Caki2 (cell line): Measurements from ENCODE around the gene GCNT4. TPM values are rescaled to one million over a fixed set of nuclear protein-coding genes. Genes with fewer than 3 reads are reported as not detected.
A peak's percentile ranks its signal among the peaks of the same experiment; 100 is the strongest.
"Not testable (repeated sequence)": the region's sequence is repeated elsewhere in the genome, so short reads cannot be mapped to it uniquely, and the experiment has no call there.

Source experiments
- DNase-seq: peaks from one replicate; pipeline ENCODE4 v3.0.0-alpha.2; 2015; ENCODE audit warnings: low read depth
- in situ Hi-C: cut with HindIII; loops from 2 replicates; pipeline ENCODE4 v1.10.0; 2016; ENCODE audit warnings: low sequenced_read_pairs, low pct_unique_long_range_greater_than_20kb, mixed read lengths
- total RNA-seq: library from RNA; depleted of rRNA; stranded (reverse); fragments of >200 nt; shearing (Covaris generic); gene quantifications from 2 replicates; pipeline ENCODE4 v1.2.3, GENCODE V29; 2014; ENCODE audit warnings: low replicate concordance; rRNA removed

GCNT4 gene, protein sequence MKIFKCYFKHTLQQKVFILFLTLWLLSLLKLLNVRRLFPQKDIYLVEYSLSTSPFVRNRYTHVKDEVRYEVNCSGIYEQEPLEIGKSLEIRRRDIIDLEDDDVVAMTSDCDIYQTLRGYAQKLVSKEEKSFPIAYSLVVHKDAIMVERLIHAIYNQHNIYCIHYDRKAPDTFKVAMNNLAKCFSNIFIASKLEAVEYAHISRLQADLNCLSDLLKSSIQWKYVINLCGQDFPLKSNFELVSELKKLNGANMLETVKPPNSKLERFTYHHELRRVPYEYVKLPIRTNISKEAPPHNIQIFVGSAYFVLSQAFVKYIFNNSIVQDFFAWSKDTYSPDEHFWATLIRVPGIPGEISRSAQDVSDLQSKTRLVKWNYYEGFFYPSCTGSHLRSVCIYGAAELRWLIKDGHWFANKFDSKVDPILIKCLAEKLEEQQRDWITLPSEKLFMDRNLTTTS
- total RNA-seq = 0.41 and 1.3 TPM in 2 replicates

DNA sequence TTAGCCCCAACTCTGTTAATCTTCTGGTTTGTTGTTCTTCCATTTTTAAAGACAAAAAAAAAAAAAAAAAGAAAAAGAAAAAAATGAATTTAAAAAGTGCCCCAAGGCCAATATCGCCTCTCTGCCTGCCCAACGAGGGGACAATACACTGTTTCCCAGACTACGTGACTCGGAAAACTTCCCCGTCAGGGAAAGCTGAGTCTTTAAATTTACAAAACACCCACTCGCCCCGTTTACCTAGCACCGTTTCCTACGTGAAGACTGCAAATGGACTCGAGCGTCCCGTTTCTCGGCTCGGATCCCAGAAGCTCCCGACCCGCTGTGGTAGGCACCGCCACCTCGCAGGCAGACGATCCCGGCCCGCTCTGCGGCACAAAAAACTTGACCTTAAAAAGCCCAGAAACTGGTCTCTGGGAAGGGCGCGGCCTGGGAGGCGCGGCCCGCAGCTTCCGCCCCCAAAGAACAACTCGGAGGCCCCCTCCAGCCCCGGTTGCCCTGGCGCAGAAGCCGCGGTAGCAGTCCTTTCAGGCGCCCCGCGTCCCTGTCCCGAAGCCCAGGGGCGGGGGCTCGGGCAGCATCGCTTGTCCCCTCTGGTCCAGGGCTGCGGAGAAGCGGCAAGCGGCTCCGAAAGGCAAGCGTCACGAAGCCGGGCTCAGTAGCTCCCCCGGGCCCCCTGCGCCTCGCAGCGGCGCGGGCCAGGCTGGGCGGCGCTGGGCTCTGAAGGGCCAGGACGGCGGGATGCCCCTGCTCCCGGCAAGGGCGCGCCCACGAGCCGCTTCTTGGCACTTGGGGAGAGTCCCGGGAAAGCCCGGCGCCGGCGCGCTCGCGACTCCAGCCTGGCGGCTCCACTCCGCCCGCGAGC lies at the start of gene GCNT4:
GCNT4 (minus strand) TSS at position 367 of the 862 bp plus-strand sequence. CDS start 22,521 bp downstream, outside the sequence.
- in situ Hi-C loops = no loop called here
- DNase-seq = peak; percentile 61

DNA sequence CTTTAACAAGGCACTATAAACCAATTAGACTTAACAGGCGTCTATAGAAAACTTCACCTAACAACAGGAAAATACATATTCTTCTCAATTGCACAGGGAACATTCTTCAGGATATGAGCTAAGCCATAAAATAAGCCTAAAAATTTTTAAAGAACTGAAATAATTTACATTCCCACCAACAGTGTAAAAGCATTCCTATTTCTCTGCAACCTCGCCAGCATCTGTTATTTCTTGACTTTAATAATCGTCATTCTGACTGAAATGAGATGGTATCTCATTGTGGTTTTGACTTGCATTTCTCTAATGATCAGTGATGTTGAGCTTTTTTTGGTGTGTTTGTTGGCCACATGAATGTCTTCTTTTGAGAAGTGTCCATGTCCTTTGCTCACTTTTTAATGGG lies 43.6 kb upstream of the GCNT4 start:
- DNase-seq, in situ Hi-C loops: not testable (repeated sequence)

DNA sequence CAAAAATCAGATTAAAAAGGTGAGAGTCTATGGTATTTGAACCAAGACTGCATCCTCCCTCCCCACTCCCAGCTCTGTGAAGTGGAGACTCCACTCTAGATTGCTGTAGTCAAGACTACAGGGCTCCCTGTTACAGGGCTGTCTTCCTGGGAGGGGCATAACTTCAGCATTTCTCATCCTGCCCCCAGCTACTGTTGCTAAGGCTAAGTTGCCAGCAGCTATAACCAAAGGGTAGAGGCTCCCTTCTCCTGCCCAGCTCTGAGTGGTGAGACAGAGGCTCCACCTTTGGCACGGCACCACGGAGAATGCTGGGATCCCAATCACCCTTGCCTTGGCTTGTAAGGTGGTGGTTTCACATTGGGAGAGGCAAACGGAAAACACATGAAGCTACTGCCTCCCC lies 39.2 kb upstream of the GCNT4 start:
- no peak for DNase-seq
- in situ Hi-C loops = no loop called here

DNA sequence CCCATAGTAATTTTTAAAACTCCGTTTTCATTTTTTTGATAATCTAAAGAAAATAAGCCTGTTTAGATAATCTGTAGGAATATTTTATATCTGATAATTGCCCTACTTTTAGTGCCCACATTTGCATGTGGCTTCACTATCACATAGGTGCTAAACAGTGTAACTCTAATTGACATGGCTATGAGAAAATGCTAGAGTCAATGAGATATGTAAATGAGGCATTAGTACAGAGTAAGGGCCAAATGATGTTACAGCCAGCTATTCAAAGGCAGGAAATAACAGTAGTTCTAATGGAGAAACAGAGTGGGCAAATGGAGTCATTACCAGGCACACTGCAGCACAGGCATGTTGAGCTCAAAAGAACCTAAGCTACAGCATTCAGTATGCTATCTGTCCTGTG lies 37.3 kb upstream of the GCNT4 start:
- in situ Hi-C loops = no loop called here
- DNase-seq = no peak

DNA sequence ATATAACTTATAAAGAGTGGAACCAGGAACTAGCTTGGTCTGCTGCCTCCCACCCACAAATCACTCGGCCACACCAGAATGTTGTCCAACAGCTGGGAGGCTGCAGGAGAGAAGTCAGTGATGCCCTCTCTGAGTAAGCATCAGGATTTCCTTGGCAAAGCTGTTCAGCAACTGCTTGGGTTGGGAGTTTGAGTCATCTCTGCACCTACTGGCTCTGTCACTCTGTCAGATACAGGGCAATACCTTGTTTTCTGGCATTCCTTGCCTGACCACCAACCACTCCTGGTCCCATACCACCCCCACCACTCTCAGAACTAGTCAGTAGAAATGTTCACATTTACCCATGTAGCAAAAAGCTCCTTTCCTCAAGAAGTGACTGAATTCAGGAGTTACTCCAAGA lies 36.8 kb upstream of the GCNT4 start:
- in situ Hi-C loops = no loop called here
- DNase-seq = no peak

DNA sequence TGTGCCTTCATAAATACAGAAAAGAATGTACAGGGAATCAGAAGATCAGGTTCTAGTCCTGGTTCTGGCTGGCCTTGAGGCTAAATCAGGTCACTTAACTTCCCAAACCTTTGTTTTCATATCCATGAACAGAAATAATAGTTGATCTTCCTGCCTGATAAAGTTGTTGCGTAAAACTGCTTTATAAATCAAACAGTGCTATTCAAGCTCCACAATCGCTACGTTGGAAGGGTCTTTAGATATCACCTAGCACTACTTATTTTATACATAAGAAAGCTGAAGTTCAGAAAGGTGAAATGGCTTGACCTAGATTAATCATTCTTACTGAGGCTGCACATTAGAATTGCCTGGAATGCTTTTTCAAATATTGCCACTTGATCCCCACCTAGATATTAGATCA lies 36.3 kb upstream of the GCNT4 start:
- in situ Hi-C loops = no loop called here

DNA sequence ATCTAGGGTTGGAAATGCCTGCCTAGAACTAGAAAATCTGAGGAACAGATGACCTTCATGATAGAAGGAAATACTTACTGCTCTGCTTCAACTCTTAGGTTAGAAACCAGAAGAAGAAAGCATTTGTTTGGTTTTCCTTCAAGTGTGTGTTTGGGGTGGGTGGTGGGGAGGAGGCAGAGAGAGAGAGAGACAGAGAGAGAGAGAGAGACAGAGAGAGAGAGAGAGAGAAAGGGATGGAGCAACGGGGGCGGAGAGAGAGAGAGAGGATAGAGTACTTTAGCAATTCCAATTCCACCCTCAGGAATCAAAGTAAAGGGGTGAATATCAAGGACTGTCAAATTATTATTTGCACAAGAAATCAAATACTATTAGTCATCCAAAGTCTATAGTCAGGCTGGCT lies 29.2 kb upstream of the GCNT4 start:
- in situ Hi-C loops = no loop called here

More for the DNA sequence above, 36.3 kb upstream of the GCNT4 start:
- no peak for DNase-seq

DNA sequence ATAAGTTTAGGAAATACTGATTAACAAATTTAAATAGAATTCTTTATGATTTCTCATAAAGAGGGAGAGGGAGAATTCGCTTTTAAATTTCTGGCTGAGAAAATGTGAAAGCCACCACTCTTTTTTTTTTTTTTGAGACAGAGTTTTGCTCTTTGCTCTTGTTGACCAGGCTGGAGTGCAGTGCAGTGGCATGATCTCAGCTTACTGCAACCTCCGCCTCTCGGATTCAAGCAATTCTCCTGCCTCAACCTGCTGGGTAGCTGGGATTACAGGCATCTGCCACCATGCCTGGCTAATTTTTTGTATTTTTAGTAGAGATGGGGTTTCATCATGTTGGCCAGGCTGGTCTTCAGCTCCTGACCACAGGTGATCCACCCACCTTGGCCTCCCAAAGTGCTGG lies 27.0 kb upstream of the GCNT4 start:
- DNase-seq, in situ Hi-C loops: not testable (repeated sequence)

More for the DNA sequence above, 29.2 kb upstream of the GCNT4 start:
- no peak for DNase-seq

DNA sequence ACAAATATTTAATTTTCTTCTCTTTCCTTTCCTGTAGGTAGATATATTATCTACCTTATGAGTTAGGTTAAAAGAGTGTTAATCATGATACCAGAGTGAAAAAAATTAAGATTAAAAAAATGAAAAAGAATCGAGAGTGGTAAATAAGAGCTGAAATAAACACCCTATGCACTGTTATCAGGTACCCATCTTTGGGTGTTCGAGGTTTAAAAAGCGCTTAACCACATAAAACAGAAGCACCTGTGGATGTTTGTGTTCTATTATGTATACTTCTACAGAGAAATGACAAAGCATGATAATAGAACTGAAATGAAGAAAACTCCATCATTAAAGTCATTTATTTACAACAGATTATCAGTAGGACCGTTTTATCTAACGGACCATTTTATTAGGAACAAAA lies 25.7 kb upstream of the GCNT4 start:
- in situ Hi-C loops = no loop called here

DNA sequence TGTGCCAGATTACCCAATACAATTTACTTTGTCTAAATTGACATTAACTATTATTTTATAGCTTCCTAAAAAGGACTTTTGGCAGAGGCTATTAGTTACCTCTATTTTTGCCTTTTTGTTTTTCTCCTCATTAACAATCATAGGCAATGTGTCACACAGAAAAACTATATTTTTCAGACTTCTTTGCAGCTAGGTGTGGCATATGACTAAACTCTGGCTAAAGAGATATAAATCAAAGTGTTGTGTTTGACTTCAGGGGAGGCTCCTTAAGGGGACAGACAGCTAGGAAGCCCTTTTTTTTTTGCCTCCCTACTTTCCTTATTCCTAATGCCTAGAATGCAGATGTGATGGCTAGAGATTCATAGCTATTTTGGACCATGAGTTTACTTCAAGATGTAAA lies 19.7 kb upstream of the GCNT4 start:
- no peak for DNase-seq
- in situ Hi-C loops = no loop called here

More for the DNA sequence above, 25.7 kb upstream of the GCNT4 start:
- no peak for DNase-seq

DNA sequence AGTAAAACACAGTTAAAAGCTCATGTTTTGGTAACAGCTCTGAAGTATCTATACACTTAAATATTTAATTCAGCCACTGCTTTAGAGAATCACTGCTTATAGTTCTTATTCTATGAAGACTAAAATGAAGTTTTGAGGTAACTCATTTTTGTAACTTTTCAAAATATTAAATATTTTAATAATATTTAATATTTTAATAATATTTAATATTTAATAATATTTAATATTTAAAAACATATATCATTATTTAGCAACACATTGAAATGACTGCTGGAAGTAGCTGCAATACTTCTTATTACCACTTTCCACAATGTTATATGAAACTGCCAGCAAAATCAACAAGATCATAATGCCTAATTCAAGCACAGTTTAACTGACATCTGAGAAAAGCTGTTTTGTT lies 18.7 kb upstream of the GCNT4 start:
- in situ Hi-C loops = no loop called here
- DNase-seq = no peak

DNA sequence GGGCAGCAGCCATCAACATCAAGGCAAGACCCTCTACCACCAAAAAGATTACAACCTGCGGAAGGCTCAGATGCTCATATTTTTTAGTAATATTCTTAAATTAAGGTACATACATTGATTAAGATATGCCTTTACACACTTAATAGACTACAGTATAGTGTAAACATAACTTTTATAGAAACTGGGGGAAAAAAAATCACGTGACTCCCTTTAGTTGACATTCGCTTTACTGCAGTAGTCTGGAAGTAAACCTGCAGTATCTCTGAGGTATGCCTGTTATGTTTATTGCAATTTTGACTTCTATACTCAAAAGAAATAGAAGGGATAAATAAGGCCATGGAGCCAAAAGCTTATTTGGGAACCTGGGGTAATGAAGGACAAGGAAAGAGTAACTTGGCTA lies 15.1 kb upstream of the GCNT4 start:
- no peak for DNase-seq
- in situ Hi-C loops = no loop called here

DNA sequence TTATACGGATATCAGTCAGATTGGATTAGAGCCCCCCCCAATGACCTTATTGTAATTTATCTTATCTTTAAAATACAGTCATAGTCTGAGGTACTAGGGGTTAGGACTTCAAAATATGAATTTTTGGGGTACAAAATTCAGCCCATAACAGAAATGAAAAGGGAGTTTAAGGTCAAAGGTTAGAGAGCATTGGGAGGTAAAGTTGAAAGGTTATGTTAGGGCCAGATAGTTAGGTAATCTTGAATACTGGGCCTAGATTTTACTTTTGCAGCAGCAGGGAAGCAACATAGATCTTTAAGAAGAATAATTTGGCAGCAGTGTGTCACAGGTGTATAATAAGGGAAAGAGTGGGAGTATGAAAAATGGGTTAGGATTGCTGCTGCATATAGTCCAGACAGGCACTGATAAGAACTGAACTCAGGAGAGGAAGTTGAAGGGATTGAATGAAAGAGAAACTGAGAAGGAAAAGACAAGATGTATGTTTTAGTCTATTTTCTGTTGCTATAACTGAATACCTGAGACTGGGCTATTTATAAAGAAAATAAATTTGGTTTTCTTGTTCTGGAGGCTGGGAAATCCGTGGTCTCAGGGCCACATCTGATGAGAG lies 10.7 kb upstream of the GCNT4 start:
- DNase-seq = no peak
- in situ Hi-C loops = no loop called here

DNA sequence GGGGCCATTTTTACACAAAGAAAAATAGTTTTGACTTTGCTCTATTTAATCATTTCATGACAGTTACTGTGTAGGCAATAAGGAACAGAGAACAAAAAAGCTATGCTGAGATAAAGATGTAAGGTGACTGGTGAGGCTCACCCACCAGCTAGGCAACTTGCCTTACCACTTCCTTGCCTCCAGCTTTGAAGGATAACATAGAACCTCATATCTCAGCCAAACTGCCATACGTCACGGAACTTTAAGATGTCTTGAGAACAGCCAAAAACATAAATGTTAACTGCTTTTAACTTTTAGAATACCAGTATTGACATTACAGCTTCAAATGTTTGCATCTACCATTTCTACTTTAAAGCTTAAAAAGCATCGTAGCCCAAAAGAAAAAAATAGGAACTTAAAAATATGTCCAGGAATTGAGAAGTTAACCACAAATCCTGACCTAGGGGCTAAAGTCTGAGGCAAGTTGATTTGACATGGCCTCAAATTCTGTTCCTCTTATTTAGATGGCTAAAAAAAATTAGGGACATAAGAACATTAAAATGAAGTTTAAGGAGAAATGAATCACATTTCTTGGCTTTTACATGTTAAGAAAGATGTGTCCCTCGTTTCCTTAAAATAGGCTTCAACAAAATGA lies 7.7 kb upstream of the GCNT4 start:
- in situ Hi-C loops = no loop called here
- DNase-seq = no peak

DNA sequence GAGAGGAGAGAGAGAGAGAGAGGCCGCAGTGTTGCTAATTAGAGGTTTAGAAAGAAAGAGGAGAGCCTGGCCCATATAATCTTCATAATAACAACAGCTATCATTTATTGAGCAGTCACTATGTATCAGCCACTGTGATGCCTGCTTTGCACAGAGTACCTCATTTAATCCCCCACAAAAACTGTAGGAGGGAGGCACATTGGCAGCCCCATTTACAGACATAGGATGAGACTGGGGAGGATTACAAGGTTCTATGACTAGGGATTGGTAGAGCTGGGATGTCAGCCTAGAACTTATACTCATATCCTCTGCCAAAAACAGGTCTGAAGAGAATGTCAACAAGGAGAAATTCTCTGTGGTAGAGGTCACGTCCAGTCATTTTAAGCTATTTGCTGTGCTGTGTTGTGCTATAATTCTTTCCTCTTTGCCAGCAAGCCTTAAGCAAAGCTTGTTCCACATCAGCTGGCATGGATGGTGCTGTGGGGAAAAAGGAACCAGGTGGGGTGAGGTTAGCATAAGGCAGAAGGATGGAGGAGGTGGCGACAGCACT lies 6.7 kb upstream of the GCNT4 start:
- DNase-seq = no peak
- in situ Hi-C loops = no loop called here

DNA sequence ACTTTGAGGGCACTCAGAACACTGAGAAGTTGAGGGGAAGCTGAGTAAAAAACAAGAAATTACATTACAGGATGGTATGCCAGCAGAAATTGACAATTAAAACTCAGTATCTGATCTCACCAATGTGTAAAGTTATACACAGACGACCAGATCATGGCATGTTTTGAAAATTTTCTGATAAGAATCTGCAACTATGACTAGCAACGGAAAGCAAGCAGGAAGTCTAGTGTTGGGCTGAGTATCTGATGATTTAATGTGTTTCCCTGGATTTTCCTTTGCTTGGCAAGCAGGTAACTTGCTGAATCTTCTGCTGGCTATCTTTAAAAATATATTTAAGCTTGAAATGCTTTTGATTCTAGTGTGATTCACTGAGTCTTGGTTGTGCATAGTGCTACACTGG lies 5.2 kb upstream of the GCNT4 start:
- in situ Hi-C loops = no loop called here
- DNase-seq = no peak

DNA sequence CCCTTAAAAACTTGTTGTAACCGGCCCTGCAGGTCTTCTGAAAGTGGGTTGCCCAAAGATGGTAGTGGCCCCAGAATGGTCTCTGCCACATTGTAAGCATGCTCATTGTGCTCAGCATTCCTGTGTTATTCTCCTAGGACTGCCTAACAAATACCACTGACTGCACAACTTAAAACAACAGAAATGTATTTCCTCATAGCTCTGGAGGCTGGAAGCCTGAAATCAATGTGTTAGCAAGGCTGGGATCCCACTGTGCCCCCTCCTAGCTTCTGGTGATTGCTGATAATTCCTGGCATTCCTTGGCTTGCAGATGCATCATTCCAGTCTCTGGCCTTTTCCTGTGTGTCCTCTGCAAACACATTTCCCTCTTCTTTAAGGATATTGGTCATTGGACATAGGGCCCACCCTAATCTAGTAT lies 3.4 kb upstream of the GCNT4 start:
- in situ Hi-C loops = no loop called here
- peak; percentile 18 for DNase-seq
